Umbilical cord (tissue), 2 donors: ENCODE data around the gene LTC4S. TPM values are rescaled to one million over a fixed set of nuclear protein-coding genes. Genes with fewer than 3 reads are reported as not detected.

Experiments
- DNase-seq: peaks from one replicate; pipeline ENCODE4 v3.0.0-alpha.2; 2015; ENCODE audit warnings: low spot score
- total RNA-seq: library from RNA; depleted of rRNA; stranded (reverse); fragments of >200 nt; gene quantifications from one replicate; pipeline ENCODE4 v1.2.3, GENCODE V29; 2014; ENCODE audit warnings: low replicate concordance; ENCODE audit not compliant: insufficient read depth

The LTC4S gene
- total RNA-seq, 1 donor from 2014 or later: 4.1 TPM

DNA sequence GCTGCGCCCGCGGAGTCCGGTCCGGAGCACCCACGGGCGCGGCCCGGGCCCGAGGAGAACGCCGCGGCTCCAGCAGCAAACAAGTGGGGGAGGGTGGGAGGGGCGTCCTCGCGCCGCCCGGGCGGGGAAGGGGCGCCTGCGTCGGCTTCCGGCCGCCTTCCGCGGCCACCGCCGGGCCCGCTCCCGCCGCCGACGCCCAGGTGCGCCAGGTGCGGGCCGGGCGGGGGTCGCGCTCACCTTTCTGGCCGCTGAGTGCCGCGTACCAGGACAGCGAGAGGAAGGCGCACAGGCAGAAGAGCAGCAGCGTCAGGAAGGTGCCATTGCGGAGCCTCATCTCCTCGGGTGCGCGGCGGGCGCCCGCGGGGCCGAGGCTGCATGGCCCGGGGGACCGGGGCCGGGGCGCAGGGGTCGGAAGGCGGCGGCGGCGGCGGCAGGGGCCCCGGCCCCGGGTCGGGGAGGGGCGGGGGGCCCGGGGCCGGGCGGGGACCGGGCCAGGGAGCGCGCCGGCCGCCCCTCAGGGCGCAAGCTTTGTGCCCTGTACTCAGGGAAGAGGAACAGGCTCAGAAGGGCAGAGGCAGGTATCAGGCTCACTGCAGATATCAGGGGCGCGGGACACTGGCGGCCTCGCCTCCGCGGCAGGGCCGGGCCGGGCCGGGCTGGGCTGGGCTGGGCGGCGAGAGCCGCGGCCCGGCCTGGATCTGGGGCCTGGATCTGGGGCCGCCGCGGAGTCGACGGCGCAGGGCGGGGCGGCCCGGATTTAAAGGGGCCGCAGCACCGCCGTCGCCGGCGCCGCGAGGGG, 12.7 kb downstream of the LTC4S start, which contains the start of gene MGAT4B:
MGAT4B (minus strand) TSS at position 617 of the 799 bp plus-strand sequence; CDS start at position 334, 283 bp downstream.
- DNase-seq: peak; percentile 84

DNA sequence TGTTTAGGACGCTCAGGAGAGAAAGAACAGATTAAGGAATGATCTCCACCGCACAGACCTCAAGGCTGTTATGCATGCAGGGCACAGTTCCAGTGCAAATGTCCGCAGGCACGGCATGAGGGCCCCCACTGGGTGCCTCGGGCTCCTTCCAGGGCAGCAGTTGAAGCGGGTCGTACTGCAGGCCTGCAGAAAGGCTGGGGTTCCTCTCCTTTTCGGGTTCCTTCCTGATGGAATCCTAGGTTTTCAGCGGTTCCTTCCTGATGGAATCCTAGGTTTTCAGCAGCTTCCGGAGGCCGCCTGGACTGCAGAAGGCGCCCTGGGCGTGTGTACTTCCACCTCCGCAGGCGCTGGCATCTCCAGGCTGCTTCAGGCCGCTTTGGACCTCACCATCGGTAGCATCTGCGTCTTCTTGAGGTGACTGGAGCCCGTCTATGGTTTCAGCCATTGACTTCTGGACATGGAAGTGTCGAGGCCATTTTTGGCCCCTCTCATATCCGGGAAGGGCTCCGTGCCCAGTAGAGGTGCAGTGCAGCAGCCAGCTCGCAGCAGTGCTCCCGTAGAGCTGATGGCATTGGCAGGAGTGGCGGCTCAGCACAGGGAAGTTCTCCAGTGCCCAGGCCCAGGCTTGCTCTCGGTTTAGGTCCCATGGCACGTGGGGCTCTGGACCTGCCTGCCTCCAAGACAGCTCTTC, 18.5 kb downstream of the LTC4S start:
- DNase-seq: no peak

- no peak for DNase-seq
Observed at GRCh38 chr5:179812997-179813607, 19.3 kb downstream of the LTC4S start.

DNA sequence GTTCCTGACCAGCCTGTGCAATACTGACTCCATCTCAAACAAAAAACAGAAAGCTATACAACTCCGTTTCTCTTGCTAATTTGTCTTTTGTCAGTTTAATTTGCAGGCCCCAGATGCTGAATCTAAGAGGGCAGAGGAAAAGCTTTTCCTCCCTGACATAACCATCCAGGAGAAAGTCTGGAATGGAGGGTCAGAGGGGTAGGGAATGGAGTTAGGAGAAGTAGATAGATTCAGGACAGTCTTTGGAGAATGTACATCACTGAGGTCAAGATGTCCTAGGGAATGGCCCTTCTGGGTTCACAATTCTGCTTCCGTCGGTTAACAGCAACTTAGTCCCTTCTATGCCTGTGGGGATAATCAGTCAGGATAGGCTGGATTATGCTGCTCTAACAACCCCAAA, 20.3 kb downstream of the LTC4S start:
- DNase-seq: no peak

DNA sequence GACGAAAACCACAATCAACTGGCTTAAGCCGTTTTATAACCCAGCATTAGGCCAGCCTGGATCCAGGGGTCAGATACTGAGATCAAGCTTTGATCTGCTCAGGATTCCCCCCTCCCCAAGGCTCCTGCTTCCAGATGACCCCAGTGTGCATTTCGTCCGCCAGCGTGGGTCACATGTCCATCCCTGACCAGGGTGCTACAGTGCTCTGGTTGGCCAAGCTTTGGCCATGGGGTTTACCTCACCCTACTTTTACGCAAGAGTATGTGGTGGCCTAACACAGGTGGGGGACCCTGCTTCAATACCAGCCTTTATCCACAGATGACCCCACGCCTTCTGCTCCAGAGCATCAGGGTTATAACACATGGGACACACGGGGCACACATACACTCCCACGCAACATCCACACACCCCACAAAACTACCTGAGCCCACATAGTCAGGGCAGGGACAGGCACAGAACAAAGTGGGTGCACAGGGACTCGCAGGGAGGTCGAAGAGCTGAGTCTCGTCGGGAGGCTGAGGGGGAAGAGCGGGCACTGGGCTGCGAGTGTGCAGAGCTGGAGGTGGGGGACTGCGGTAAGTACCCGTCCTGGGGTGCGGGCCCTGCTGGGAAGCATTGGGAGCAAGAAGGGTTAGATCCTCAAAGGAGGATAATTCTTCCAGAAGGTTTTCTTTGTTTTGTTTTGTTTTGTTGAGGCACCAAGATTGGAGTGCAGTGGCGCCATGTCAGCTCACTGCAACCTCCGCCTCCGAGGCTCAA, 21.9 kb downstream of the LTC4S start:
- no peak for DNase-seq

- no peak for DNase-seq
Observed at GRCh38 chr5:179816401-179816795, 22.6 kb downstream of the LTC4S start.

GRCh38 chr5:179816796-179817469, 23.1 kb downstream of the LTC4S start:
- no peak for DNase-seq

DNA sequence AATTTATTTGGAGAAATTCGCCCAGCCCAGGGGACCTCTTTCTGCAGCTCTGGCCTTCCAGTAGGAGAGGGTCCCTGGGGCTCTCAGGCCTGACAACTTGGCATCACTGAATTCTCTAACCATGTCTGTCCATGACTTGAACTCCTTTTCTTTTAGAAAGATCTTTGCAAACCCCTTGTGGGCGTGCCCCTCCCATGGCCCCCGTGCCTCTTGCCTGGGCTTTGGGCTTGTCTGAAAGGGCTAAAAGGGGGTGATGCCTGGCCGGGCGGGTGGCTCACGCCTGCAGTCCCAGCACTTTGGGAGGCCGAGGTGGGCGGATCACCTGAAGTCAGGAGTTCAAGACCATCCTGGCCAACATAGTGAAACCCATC, 23.7 kb downstream of the LTC4S start:
- no peak for DNase-seq

DNA sequence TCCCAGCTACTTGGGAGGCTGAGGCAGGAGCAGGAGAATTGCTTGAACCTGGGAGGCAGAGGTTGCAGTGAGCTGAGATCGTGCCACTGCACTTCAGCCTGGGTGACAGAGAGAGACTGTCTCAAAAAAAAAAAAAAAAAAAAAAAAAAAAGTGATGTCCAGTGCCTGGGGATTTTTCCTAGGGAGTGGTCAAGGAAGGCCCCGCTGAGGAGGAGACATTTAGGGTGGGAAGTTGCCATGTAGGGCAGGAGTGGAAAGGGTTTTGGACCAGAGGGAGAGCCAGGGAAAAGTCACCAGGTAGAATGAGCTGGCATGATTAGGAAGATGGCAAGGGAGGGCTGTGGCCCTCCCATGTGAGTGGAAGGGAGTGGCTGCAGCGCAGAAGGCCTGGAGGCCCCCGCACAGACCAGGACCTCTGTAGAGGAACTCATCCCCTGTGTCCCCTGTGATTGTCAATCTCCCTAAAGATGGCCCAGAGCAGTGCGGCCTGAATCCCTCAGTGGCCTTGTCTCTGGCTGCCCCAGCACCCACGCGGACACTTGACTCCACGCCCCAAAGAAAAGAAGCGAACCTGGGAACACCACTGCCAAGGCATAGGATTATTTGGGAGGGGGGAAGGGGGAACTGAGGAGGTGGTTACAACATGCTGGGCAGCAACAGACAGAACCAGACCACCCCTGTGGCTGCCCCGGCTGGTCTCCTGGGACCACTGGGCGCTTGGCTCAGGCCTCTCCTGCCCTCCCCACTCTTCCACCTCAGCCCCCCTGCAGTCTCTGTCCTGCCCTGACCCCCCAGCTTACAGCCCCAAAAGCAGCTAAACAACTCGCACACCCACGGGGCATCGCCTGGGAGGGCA, 24.3 kb downstream of the LTC4S start:
- DNase-seq: no peak

DNA sequence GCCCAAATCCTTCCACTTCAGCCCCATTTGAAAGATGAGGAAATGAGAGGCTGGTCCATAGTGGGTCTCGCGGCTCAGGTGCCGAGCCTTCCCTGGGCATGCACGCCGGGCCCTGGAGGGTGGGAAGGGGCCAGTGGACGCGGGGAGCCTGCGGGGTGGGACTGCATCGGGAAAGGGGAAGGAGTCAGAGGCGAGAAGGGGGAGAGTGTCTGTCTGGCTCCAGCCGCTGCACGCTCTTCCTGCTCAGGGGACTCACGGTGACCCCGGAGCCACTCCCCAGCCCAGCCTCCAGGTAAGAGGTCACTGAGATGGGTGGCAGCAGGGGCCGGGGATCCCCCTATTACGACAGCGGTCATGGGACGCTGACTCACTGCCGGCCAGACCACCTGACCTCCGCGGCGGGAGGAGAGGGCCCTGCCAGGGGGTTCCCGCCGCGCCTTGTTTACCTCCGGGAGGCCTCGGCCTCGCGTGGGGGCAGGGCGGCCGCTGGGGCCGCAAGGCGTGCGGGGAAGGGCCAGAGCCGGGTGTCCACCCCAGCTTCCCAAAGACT, 25.0 kb downstream of the LTC4S start:
- peak; percentile 92 for DNase-seq

GRCh38 chr5:179819296-179820126, 25.7 kb downstream of the LTC4S start:
- DNase-seq: peak; percentile 43

GRCh38 chr5:179820127-179820482, 26.3 kb downstream of the LTC4S start:
- DNase-seq: no peak

DNA sequence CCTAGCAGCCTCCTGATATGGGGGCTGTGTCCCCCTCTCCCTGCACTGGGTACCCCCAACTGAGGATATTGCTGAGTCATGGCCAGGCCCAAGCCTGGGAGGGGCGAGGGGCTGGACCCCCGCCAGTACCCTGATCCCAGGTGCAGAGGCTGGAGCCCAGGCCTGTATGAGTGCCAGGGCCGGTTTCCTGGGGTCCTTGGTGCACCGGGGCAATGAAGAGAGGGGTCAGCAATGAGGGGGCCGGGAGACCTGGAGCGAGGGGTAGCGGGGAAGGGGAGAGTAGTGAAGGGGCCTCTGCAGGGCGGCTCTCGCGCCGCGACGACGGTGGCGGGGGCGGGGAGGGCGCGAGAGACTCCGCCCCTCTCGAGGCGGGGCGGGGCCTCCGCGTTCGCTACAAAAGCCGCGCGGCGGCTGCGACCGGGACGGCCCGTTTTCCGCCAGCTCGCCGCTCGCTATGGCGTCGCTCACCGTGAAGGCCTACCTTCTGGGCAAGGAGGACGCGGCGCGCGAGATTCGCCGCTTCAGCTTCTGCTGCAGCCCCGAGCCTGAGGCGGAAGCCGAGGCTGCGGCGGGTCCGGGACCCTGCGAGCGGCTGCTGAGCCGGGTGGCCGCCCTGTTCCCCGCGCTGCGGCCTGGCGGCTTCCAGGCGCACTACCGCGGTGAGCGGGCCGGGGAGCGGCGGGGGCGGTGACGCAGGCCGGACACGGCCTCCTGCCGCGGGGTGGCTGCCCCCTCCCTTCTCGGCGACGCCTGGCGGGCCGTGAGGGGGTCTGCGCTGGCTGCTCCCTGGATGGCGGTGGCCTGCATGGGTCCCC, 26.9 kb downstream of the LTC4S start, which contains the start of gene SQSTM1:
SQSTM1 (plus strand) TSS at position 423 of the 815 bp plus-strand sequence; CDS start at position 455, 32 bp downstream.
- peak; percentile 82 for DNase-seq

DNA sequence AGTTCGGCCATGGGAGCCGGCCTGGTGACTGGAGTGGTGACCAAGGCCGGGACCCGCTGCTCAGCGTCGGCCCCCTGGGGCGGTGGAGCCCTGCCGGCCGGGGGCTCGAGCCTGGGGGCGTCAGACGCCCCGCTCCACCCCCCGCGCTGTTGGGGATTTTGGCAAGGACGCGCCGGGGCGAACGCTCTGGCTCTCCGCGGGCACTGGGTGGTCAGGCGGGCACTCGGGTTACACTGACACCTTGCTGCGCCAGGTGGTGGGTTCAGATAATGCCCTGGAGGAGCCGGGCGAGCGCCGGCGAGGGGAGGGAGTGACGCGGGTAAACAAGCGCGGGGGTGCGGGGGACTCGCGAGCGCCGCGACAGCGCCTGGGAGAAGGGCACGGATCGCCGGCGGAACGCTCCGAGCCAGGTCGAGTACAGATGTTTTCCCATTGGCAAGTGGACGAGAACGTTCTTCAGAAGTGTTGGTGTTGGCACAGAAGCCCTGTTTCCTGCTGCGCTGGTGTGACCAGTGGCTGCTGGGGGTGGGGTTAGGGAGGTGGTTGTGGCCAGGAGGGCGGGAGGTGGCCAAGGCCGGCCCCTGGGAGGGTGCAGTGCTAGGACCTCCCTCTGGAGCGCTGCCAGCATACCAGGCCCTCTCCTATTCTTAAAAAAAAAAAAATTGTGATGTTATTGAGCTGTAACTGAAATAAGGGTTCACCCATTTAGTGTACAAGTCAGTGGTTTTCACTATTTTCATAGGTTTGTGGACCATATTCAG, 27.7 kb downstream of the LTC4S start:
- DNase-seq: peak; percentile 94

DNA sequence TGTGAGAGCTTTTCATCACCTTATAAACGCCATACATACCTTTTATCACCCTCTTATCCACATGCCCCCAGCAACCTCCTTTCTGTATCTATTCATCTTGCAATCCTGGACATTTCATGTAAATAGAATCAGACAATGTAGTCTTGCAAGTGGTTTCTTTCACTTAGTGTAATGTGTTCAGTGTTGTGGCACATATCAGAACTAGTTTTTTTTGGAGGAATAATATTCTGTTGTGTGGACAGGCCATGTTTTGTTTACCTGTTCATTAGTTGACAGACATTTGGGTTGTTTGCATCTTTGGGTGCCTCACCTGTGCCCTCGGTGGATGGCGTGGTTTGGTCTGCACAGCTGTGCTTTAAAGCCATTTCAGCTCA, 28.3 kb downstream of the LTC4S start:
- DNase-seq: no peak

DNA sequence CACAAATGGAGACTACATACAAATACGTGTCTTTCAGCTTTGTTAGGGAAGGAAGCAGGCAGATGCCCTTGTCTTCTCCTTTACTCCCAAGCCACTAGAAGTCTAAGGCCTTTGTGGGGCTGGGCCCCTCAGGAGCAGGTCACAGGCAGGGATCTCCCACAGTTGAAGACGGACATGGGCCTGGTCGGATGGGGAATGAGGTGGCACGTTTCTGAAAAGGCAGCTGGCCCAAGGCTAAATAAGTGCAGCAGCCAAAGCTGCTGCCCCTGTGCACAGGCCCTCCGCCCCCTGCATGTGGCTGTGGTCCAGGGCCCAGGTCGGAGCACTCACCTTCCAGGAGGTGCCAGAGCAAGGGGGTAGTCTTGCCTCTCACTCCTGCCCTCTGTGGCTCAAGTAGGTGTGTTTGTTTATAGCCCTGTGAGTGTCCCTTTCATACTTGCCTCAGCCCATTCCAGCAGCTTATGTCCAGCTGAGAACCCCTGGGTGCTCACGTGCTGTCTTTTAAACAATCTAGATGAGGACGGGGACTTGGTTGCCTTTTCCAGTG, 28.7 kb downstream of the LTC4S start:
- no peak for DNase-seq
